Activated CD8-positive, alpha-beta memory T cell treated with anti-CD3 and anti-CD28 coated beads, Interleukin-2, amount 50 U/mL, for 1 hour (primary cell): Measurements from ENCODE around the gene BRWD1.

Source experiments
- DNase-seq: peaks from one replicate; pipeline ENCODE4 v3.0.0-alpha.2; 2020; ENCODE audit errors: extremely low read depth

BRWD1 gene

GRCh38 chr21:39327727-39328126 is 14.3 kb upstream of the BRWD1 start:
- DNase-seq = no peak

GRCh38 chr21:39326607-39327307 is 13.3 kb upstream of the BRWD1 start:
- DNase-seq = no peak

- no peak for DNase-seq
Observed at GRCh38 chr21:39325458-39325857, 12.0 kb upstream of the BRWD1 start.

GRCh38 chr21:39321424-39321823 is 8.0 kb upstream of the BRWD1 start:
- DNase-seq = no peak

- no peak for DNase-seq
Observed at GRCh38 chr21:39319814-39320332, 6.4 kb upstream of the BRWD1 start.

- no peak for DNase-seq
Observed at GRCh38 chr21:39319251-39319756, 5.9 kb upstream of the BRWD1 start.

- no peak for DNase-seq
Observed at GRCh38 chr21:39318091-39318959, 4.9 kb upstream of the BRWD1 start.

GRCh38 chr21:39317134-39318090 is 4.0 kb upstream of the BRWD1 start:
- no peak for DNase-seq

- DNase-seq = no peak
Observed at GRCh38 chr21:39316729-39317128, 3.3 kb upstream of the BRWD1 start.

- DNase-seq = no peak
Observed at GRCh38 chr21:39315603-39316445, 2.4 kb upstream of the BRWD1 start.

- DNase-seq = no peak
Observed at GRCh38 chr21:39314143-39315027, 953 bp upstream of the BRWD1 start.

- DNase-seq = no peak
Observed at GRCh38 chr21:39313042-39313570, 326 bp downstream of the BRWD1 start.

GRCh38 chr21:39312112-39313041 is 1.1 kb downstream of the BRWD1 start:
- peak; percentile 87 for DNase-seq

GRCh38 chr21:39311164-39311563 is 2.3 kb downstream of the BRWD1 start:
- no peak for DNase-seq

GRCh38 chr21:39307466-39307865 is 6.0 kb downstream of the BRWD1 start:
- no peak for DNase-seq

GRCh38 chr21:39300587-39300986 is 12.8 kb downstream of the BRWD1 start:
- DNase-seq = no peak

GRCh38 chr21:39296891-39297290 is 16.5 kb downstream of the BRWD1 start:
- DNase-seq = no peak

GRCh38 chr21:39288987-39289386 is 24.4 kb downstream of the BRWD1 start:
- DNase-seq = no peak
